GM18508 (cell line): ENCODE results near the gene ADRA2B.

Experiments
- ATAC-seq: cut with Tn5 transposase; IDR thresholded peaks from one replicate; pipeline ENCODE4 v1.9.1; 2021; ENCODE audit warnings: moderate number of reproducible peaks; ENCODE audit not compliant: insufficient read depth, unreplicated experiment

ADRA2B gene

DNA sequence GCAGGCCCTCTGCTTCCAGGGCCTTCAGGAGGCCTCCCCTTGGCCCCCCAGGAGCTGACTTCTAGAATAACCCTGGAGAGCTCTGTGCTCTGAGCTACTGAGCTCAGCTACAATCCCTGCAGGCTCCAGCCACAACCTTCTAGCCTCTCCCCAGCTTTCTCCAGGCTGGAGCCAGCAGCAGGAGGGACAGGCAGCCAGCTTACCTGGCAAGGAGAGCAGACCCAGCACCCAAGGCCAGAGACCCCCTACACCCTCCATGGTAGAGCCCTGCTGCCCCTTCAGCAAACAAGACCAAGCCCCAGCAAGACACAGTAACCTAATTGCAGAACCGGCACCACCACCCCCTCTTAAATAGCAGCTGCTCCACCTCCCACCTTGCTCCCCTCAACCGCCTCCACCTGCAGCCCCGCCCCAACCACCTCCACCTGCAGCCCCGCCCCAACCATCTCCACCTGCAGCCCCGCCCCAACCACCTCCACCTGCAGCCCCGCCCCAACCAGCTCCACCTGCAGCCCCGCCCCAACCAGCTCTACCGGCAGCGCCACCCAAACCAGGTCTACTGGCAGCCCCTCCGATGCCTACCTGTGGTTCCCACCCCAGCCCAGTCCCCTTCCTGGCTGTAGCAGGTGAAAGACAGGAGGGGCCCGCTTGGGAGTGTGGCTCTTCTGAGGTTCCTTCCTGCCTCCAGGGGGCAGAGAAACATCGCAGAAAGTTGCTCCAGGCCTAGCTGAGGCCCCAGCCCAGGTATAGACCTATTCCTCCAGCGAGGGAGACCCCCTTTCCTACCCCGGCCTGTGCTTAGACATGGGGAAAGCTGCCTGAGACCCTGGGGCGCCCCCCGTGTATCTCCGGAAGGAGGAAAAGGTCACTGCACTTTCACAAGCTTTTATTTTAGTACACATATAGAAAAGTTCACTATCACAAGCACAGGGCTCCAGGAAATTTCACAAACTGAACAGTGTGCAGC lies 22.1 kb upstream of the ADRA2B start, which contains the start of gene ASTL:
ASTL (minus strand) TSS at position 324 of the 967 bp plus-strand sequence; CDS start at position 258, 66 bp downstream.
- no peak for ATAC-seq

- no peak for ATAC-seq
Measured at GRCh38 chr2:96137321-96138178, 21.2 kb upstream of the ADRA2B start.

DNA sequence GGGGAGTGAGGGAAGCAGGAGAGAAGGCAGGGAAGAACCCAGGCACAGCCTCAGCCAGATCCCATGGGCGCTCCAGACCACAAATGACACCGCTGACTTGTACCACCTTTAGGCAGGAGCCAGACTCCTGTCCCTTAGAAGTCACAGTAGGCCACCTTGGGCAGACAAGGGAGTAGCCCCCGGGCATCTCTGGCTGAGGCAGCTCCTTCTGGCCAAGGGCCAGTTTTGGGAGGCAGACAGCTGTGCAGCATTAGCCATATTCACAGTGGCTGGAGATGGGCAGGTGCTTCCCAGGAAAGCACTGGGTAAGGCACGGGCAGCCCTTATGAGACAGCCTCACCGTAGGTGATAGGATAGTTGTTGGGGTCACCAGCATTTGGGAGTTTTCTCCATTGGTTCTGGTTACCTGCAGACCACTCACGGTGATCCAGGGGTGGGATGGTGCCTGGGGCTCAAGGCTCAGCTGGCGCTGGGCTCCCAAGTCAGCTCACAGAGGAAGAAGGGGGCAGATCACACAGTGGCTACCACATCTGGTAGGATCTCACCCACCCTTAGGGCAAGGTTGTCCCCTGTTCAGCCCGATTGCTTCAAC lies 19.9 kb upstream of the ADRA2B start:
- ATAC-seq: no peak

DNA sequence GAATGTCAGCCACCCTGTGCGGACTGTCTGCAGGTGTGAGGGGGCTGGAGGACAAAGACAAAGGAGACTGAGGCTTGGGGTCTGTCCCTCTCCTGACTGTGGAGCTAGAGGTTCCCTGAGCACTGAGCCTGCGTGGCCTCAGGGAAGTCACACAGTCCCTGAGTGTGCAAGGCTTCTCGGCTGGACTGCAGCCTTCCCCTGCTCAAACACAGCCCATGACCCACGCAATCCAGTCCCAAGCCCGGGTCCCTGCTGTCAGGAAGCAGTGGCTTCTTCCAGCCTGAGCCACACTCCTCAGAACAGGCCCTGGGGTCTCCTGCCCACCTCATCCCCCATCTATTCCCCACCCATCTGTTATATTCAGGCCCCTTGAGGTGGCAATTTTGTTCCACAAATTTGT lies 19.2 kb upstream of the ADRA2B start:
- no peak for ATAC-seq

- no peak for ATAC-seq
Measured at GRCh38 chr2:96135171-96135570, 18.8 kb upstream of the ADRA2B start.

DNA sequence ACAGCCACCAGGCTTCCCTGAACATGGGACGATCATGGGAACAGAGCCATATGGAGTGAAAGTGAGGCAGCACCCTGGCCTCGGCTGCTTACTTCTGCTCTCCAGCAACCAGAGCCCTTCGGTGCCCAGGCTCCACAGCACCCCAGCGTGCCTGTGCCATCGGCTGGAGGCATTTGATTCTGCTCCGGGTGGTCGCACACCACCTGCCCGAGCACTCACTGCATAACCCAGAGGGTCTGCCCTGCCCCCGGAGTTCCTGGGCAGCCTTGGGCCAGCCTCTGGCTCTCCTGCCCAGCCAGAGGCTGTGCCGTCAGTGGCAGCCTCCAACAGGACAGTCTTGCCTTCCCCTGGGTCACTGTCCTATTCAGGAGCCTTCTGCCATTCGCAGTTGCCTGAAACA lies 18.1 kb upstream of the ADRA2B start:
- no peak for ATAC-seq

- no peak for ATAC-seq
Measured at GRCh38 chr2:96131813-96132745, 15.7 kb upstream of the ADRA2B start.

DNA sequence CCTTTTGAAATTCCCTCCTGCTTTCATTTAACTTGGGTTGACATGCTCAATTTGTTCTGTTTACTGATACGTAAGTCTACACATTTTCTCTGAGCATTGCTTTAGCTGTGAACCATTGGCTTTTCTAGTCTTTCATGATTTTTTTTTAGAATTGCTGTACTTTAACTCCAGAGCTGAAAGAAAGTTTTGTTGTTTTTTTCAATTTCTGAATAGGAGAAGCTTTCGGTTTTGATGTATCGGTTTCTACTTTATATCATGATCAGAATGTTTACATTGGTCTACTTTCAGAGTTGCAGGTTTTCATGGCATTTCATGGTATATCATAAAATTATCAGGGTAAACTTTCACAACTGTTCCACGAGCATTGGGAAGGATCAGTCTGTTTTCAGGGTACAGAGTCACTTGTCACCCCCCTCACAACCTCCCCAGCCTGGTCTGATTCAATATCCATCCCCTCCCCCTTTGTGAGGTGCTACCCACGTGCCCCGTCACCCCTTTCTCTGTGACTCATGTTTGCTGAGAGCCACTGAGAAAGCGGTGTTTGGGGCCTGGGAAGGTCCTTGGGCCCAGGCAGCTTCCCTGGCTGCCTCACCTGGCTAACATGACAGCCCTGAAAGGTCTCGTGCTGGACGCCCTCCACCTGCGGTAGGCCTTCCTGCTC lies 14.9 kb upstream of the ADRA2B start:
- ATAC-seq: no peak

DNA sequence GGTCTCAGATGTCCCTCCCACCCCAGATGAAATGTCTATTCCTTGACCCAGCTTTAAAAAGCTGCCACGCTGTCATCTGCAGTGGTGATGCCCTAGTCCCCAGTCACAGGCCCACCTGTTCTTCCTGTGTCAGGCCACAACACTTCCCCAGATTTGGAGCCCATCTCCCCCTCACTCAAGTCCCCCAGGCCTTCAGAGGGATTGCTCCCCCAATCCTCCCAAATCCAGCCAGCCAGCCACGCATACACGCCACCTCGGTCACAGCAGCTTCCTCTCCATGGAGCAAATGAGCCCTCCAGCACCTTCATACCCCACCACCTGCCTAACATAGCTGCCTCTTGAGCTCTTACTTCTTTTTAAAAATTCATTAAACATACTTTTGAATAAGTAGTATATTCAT lies 14.1 kb upstream of the ADRA2B start:
- ATAC-seq: no peak

DNA sequence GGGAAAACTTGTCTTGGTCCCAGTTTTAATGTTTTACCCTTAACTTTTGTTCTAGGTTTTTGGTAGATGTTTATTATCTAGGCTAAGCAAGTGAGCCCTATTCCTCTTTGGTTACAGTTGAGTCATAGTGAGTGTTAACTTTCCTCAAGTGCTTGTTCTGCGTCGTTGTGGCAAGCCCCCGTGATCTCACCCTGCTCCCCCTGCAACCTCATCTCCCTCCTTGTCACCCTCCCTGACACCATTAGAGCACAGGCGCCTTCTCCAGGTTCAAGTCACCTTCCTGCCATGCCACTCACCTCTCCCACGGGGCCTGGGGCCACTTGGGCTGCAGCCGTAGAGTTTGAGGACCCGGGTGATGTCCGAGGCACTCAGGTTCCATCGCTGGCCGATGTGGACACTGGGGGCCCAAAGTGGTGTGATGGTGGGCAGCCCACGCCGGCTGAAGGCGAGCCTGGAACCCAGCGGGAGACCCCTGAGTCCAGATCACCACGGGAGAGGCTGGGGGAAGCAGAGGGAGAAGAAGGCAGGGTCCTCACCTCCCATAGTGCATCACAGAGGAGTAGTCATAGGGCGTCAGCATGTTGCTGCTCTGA lies 13.3 kb upstream of the ADRA2B start:
- ATAC-seq: no peak

- no peak for ATAC-seq
Measured at GRCh38 chr2:96128456-96128855, 12.1 kb upstream of the ADRA2B start.

DNA sequence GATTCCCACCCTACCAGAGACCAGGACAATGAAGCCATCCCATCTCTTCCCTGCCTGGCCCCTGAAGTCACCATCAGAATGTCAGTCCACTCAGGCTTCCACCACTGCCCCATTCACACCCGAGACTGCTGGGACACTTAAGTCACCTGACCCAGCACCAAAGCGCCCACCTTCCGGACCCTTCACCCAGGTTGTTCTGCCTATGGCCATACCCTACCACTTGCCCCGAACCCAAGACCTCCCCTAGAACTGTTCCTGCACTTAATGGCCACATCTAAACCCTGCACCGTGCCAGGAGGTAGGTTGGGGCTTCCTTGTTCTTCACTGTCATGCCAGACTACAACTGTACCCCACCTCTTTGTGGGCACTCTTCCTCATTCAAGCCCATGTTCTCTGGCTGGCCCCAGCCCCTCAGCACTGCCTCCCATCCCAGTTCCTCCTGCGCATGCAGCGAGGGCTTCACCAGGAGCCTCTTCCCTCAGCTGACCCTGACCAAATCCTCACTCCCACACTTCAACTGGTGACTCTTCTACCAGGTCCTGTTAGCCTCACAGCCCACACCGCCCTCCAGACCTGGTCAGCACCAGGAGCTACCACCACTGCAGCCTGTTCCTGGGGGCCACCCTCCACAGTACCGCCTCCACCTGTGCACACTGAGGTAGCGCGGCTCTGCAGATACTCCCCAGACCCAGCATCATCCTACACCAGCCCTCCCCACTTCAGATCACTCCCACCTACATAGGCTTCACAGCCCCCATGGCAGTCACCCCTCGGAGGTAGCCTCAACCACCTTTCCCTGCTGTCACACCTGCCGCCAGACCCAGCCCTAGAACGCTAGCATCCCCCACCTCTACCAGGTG lies 8.3 kb upstream of the ADRA2B start:
- no peak for ATAC-seq

DNA sequence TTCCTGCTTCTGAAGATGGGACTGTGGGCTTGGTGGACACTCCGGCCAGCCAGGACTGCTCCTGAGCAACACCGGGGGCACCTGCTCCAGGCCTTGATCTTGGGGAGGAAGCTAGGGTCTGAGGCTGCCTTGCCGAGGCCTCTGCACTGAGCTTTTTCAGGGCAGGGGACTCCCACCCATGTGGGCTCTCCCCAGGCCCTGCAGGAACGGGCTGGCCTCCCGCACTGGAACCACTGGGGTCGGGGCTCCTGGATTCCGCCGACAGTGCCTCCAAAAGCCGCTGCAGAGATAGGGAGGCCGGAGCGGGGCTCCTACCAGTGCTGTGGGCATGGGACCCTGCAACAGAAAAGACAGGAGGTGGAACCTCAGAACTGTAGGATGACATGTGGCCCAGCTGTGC lies 7.6 kb upstream of the ADRA2B start:
- no peak for ATAC-seq

DNA sequence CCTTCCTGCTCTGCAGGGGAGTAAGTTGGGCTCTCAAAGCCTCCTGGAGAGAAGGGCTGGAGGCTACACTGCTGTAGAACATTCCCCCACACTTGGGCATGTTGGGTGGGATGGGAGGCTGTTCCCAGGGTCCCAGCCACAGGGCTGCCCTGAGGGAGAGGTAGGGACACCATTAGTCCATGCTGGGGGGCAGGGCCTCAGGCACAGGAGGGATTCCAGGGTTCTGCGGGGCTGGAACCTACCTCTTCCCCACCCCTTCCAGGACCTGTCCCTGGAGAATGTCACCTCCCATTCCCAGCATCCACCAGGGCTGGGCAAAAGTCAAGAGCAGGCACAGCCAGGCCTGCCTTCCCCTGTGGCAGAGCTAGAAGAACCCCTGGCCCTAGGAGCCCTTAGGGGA lies 6.9 kb upstream of the ADRA2B start:
- ATAC-seq: no peak

GRCh38 chr2:96122391-96122790 lies 6.0 kb upstream of the ADRA2B start:
- ATAC-seq: no peak

GRCh38 chr2:96121414-96121813 lies 5.0 kb upstream of the ADRA2B start:
- no peak for ATAC-seq

DNA sequence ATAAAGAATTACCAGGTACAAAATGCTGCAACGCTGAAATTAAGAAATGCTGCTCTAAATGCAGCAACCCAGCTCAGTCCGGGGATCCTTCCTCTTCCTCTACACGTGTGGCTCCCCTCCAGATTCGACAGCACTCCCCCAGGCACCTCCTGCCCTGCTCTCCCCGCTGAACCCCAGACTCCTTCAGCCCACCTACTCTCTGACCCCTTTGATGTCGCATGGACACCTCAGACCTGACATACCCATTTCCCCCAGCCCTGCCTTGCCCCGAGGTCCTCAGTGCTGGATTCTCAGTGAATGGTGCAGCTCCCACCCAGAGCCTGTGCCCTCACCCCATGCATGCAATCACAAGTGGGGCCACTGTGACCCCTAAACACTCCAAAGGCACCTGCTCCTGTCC lies 4.6 kb upstream of the ADRA2B start:
- no peak for ATAC-seq
